CD1c-positive myeloid dendritic cell (primary cell): ENCODE data around the gene ARID1B.

Experiments
- DNase-seq: peaks from one replicate; pipeline ENCODE4 v3.0.0-alpha.2; 2016; ENCODE audit errors: extremely low spot score

ARID1B gene

DNA sequence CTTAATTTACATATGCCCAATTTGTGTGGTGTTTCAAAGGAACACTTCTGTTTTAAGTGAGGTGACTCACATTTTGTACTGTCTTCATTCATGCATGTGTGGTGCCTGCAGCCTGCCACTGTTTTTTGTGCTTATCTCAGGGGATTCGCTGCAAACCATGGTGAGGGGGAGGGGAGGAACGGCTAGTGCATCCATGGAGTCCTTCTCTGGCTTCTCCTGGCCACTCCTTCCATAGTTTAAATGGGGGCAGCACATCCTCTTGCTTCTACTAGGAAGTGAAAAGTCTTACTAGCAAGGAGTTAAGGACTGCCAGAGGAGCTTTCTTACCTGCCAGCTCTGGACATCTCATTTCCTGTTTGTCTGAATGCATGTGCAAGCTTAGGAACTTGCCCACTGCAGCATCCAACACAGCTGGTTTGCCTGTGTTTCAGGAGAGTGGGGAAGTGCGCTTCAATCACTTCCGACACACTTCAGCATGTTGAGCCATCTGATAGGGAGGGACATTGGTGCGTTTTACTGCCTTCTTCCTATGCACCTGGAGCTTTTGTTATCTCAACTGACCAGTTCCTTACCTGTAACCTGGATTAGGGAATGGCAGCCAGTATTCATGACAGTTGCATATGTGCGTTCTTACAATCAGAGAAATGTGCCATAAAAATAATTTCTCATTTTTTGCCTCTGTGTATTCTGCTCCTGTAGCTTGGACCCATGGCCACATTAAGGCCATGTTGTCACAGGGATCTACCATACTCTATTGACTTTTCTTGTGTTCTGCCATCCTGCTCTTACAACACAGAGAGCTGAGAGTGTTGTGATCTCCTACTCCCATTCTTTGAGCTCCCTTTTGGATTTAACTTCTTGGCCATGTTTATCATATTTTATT, 211.3 kb downstream of the ARID1B start:
- peak; percentile 7 for DNase-seq

DNA sequence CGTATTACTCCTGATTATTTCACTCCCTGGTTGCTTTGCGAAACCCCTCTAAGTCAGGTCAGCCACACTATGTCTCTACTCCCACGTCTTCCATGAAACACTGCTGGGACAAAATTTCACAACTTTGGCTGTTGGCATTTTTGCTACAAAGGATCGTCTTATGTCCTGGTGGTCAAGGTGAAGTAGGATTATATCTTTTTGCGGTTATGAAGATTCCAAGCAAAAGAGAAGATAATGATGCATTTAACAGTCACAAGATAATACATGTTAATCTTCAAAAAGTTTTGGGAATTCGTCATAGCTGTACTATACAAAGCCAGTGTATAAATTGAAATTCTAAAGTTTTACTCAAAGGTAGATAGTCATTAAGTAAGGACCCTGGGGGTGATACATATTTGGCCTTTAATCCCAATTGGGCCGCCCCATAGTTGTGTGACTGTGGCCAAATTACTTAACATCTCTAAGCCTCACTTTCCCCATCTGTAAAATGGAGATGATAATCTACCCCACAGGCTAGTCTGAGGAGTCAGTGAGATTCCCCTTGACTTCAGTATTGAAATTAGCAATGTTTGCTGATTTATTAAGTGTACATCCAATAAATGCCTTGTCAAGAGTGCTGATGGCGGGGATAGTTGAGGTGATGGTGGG, 212.1 kb downstream of the ARID1B start:
- no peak for DNase-seq

DNA sequence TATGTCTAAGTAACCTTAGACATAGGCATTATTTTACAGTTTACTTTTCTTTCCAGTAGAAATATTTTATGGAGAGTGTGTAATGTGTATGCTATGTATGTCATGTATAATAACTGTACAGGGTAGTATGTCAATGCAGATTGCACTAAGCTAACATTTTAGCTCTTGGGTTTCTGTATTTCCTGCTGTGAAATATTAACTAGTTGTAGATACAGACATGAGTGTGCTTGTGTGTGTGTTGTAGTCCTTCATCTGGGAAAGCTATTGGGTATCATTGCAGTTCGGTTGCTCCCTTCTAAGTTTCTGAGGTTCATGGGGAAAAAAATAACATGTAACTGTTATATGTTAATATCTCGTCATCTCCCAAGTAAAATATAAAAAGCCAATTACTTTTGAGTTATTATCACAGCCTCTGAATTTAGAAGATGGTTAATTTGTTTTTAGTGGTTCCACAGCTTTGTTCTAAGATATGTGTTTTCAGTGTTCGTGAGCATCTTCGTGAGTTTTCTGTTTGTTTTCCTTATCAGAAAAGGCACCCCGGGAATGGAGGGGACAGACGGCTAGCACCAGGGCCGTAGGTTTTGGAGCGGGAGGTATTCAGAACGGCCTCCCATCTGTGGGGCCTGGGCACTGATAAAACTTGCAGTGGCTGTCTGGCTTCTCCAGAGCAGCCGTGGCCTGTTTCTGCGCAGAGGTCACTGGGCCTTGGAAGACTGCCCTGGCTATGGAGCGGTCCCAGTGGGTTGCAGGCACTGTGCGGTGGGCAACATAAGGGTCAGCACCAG, 215.0 kb downstream of the ARID1B start:
- DNase-seq = no peak

DNA sequence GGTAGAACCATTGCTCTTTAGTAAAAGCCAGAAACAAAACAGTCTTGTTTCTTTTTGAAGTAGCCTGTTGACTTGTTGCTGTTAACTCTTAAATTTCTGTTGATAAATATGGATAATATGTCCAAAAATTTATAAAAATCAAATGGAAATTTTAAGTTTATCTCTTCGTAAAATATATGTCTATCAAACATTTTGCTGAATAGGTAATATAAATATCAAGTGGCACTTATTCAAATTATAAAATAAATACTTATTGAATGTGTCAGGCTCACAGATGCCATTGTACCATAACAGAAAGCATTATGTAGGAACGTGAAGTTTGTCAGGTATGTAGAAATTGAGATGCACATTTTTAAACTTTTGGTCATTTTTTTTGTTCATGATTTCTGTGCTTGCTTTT, 216.5 kb downstream of the ARID1B start:
- DNase-seq = no peak

DNA sequence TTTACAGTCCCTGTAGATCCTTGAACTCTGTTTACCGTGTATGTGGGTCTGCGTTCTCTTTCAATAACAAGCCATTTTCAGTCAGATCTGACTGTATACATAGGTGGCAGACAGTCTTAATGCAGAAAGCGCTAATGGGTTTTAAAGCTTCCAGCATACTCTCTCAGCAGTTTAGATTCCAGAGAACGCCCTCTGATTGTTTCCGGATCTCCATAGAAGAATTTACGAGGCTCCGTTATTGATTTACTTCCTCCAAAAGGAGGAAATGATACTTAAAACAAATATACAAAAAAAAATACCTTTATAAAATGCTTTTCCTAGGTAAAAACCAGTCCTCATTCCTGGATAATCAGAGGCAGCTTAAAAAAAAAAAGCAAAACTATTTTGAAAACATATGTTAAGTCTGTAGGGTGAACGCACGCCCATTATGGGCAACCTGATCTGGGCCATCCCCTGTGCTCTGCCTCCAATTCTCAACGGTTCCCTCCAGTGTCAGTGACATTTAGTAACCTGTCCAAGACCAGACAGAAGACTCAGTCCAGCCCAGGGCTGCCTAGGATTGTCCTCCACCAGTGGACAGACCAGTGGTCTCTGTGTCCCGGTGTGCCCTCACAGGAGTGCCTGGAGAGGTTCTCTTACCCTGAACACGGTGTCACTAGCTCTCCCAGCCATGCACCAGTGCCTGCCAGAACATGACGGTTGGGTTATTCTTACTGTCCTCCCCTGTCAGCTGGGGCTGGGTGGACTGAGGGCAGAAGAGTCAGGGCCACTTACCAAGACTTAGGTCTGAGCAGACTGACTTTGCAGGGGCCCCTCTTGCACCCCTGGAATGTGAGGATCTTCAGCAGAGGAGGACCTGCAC, 217.3 kb downstream of the ARID1B start:
- DNase-seq = peak; percentile 10

DNA sequence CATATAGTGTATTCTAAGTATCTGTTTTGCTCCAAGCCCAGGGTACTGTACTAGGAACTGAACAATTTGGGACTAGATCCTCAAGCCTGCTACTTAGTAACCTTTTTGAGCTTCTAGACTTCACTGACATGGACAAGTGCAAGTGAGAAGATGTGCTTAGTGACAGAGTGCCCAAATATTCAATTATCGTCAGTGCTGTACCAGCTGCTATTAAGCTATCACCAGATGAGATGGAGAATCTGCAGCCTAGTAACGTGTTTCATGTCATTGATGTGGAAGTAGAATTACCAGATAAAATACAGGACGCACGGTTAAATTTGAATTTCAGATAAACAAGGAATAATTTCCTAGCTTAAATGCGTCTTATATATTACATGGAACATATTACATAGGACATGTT, 218.3 kb downstream of the ARID1B start:
- no peak for DNase-seq

DNA sequence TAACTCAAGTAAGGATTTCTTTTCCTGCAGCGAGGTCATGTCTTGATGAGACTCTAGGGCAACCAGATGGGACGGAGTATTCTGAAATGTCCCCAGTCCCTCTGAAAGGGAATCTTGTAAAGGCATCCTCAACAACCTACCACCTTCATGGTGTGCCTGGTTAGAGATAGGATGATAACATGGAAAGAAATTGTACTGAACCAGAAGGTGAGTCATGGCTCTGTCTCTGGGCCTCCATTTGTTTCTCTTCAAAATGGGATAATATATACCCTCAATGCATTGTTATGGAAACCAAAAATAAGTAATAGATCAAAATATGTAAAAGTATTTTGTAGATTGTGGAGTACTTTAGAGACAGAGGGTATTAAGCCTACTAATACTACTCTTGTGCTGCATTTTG, 219.1 kb downstream of the ARID1B start:
- DNase-seq = no peak

DNA sequence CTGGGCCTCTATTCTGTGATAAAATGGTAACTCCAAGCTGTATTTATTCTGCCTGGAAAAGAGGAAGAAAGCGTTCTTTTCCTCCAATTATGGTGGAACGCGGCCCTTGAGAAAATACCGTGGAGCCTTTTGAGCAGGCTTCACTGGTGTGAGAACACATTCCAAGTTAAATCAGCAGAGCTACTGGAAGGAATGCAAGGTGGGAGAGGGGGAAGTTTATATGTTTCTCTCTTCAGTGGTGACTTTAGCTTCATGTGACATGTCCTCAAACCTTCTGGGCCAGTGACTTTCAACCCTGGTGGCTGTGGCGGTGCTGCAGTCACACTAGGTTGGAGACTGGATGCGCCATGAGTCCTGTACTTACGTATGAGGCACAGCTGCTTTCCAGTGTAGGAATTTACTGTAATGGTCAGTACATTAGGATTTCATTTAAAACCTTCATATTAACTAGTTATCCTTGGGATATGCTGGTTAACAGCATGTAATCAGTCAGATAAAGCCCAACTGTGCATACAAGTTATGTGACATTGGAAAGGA, 221.7 kb downstream of the ARID1B start:
- no peak for DNase-seq

DNA sequence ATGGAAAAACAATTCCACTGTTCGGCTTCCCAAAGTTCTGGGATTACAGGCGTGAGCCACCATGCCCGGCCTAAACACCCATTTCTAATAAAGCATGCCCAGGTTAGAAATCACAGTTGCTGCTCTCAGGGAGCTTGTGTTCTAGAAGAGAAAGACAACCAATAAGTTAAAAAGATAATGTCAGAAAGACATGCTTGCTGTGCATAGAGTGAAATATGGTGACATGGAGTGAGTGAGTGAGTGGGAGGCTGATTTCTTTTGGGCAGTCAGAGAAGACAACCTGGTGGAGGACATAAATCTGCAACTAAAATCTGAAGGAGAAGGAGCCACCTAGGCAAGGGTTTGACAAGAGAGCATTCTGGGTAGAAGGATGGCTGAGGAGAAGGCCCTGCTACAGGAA, 222.6 kb downstream of the ARID1B start:
- no peak for DNase-seq

DNA sequence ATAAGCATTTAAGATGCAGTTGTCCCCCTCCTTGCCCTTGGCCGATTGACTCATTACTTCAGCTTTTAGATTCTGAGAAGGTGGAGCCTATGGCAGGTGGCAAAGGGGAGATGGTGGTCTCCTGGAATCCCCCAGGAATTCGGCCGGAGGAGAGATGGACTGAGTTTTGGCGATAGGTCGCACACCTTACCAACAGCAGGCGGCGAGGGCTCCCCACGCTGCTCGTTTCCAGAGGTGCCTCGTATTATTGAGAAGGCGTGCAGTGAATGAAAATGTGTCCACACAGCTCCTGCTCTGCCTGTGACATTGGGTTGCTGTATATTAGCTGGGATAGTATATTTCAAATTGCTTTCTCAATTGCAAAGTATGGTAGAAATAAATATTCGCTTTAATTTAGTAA, 224.5 kb downstream of the ARID1B start:
- no peak for DNase-seq

DNA sequence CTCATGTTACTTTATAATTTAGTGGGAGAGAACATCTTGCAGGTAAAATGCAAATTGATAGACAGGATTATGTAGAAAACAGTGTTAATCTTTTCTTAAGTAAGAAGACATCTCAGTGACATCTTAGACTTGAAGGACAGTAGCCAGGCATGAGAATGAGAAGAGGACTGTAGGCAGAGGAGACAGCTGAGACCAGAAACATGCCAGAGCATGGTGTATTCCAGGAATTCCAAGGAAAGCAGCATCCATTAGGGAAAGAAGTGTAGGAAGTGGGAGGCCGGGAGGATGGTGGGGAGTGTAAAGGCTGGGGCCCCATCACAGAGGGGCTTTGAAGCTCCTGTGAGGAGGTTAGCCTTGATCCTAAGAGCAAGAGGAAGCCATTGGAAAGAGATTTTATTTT, 225.6 kb downstream of the ARID1B start:
- DNase-seq = no peak

DNA sequence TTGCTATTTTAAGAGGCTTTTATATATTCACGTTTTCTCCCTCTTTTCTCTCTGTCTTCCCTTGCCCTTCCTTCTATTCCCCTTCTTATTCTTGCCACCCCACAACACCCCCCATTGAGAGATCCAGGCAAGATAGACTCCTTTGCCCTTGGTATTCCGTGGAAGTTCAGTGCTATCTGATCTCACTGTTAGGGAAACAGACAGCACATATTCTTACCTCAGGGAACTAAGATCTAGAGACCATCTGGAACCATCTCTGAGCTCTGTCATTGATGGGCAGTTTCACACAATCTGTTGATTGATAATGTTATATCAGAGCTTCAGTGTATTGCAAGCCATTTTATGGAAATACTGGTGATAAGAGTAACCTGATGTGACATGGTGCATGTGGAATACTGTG, 228.8 kb downstream of the ARID1B start:
- DNase-seq = no peak

DNA sequence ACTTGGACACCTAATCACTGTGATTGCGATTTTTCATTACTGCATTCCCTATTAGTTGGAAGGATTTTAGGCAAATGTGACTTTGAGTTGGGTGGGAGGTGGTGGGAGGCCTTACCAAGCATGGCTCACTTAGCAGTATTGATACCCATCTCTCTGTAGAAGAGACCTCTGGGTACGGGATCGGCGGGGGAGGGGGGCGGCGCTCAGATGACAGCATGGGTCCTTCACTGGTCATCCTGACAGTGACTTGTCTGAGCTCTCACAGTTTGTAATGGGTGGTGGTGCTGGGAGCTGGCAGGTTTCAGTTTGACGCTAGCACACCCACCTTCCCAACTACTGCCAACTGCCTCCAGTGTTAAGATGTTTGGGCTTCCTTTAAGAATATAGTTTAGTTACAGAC, 231.4 kb downstream of the ARID1B start:
- DNase-seq = no peak

DNA sequence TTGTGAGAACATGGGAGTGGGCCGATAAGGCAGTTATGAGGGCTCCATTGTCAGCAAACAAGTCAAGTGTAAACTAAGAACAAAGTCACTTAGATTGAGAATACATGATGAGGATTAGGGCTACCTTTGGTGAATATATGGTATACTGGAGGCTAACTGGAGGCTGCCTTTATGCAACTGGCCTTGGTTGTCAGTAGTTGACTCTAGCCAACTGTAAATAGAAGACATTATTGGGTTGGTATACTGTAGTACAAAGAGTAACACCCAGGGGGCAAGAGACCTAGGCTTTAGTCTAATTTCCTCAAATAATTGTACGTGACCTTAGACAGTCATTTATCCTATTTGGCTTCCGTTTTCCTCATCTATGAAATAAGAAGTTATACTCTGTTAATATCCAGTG, 235.2 kb downstream of the ARID1B start:
- no peak for DNase-seq

DNA sequence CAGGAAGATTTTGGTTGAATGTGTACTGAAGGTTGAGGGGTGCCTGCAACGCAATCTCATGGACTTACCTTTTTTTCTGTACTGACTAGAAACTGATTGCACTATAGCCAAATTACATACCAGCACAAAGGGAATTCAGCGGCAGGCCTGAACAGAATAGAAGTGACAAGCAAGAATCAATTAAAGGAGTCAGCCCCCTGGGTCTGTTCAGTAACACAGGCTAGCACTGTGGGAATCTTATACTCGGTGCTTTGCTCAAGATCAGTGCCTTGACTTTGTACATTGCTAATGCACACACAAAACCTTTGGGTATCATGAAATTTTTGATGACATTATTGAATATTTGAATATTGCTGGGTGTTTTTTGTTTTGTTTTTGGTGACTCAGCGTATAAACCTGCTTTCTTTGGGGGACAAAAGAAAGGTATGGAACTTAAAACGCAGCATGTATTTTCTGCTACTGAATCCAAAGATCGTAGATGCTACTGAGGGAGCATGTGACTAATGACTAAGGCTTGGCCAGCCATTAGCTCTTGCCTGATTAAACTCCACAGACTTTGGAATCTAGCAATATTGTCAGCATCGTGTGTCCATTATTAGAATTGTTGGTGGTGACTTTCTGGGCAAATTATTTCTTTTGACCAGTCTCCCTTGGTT, 236.6 kb downstream of the ARID1B start:
- DNase-seq = no peak

DNA sequence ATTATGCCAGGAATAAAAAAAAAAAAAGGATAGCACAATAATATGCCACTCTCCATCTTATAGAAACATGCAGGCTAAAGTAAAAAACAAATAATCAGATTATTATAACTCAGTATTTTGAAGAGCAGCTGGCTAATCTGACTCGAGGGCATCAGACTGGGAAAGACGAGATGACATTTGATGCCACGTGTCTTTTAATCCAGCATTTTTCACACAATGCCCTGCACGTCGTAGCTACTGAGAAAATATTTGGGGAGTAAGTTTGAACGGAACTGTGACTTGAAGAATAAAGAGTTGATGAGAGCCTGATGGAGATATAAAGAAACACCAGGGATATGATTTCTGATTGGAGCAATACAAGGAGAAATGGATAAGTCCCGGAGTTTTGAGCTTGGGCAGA, 237.7 kb downstream of the ARID1B start:
- DNase-seq = no peak

DNA sequence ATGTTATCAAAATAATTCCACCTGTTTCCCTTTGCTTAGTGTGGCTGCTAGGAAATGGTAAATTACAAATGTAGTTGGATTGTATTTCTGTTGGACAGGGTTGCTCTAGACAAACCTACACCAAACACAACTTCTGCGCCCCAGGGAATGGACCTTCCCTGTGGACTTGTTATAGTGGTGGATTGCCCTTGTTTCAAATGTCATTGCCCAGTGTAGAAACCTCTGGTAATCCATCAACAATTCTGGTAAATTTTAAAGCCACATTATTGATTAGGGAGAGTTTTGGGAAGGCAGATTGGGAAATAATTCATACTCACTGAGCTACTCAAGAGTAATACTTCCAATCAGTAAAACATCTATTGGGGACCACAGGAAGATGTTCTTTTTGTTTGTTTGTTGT, 239.8 kb downstream of the ARID1B start:
- DNase-seq = no peak

DNA sequence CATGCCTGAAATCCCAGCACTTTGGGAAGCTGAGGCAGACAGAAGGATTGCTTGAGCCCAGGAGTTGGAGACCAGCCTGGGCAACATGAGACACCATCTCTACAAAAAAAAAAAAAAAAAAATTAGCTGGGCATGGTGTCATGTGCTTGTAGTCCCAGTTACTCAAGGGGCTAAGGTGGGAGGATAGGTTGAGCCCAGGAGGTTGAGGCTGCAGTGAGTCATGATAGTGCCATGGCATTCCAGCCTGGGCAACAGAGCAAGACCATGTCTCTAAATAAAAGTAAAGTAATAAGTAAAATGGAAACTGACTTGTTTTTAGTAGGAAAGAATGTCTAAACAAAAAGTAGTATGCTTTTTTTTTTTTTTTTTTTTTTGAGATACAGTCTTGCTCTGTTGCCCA, 240.7 kb downstream of the ARID1B start:
- DNase-seq = no peak

DNA sequence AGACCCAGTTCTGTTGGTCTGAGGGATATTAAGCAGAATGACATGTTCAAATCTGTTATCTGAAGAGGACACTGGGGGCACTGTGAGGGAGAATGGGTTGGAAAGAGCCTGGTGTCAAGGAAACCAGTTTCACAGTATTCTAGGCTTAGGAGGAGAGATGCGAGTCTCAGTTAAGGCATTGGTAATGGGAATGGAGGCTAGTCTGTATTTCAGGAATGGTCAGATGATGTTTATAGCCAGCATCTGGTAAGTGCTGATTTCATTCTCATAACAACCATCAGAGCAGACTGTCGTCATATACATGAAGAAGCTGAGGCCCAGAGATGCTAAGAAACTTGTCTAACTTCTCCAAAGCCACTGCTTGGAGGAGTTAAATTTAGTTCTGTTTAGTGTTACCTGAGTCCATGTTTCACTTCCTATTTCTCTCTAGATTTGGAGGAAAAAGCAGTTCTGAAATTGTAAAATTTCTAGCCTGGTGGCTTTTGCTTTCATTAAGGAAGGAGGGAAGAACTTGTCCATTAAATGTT, 242.0 kb downstream of the ARID1B start:
- DNase-seq = peak; percentile 60

DNA sequence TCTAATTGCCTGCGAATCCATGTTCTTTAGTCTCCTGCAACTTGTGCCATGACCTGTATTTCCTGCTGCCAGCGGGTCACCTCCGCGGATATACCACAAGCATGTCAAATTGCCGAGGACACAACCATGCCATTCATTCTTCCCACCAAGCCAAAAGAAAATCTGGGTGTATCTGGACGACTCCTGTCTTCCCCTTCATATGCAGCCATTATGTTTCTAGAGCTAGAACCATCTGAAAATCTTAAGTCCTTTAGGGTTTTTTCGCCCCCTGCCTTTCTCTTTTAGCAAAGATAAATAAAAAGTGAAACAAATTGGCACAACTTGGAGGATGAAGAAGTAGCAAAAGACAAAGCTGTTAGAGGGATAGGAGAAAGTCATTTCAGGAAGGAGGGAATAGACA, 242.6 kb downstream of the ARID1B start:
- DNase-seq = no peak

DNA sequence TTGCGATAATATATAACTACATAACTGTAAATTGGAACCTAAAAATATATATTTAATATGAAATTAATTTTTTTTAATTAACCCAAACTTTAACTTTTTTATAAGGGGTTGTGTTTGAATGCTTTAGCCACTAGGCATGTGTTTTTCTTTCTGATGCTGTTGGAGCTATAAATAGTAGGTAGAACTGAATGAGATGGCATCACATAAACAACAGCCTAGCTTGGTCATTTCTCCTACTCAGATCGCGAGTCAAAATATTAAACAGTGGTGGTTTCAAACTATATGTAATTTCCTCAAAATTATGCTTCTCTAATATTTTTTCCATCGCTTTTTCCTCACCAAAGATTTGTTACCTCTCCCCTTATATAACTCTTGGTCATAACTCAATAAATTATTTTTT, 243.2 kb downstream of the ARID1B start:
- peak; percentile 47 for DNase-seq
